ENCODE data around the gene GIMAP4. TPM values are rescaled to one million over a fixed set of nuclear protein-coding genes. Genes with fewer than 3 reads are reported as not detected.
"Not testable (repeated sequence)": the region's sequence is repeated elsewhere in the genome, so short reads cannot be mapped to it uniquely, and the experiment has no call there.

GIMAP4 gene
- total RNA-seq, 1 experiment from 2014 or later: not detected

- no peak for TF ChIP-seq CTCF (IDR thresholded peaks at IDR 0.05; ENCODE audit: unreplicated experiment)
- H3K36me3 Mint-ChIP-seq (ENCODE audit: insufficient read depth, unreplicated experiment): no peaks in the 10 kb centered on the region
- H3K27me3 Mint-ChIP-seq (ENCODE audit: insufficient read depth, unreplicated experiment): peaks cover 11% of the 10 kb centered on the region
- H3K4me3 Mint-ChIP-seq (ENCODE audit: unreplicated experiment): no peak overlapping the region
- CTCF ChIA-PET: no interaction called here
- no peaks in the 10 kb centered on the region for H3K4me1 Mint-ChIP-seq (ENCODE audit: insufficient read depth, unreplicated experiment)
- BruUV-seq (replicated peaks): no TSS peak
- peaks cover 19% of the 10 kb centered on the region for H3K9me3 Mint-ChIP-seq (ENCODE audit: unreplicated experiment)
- no peak for DNase-seq (ENCODE audit: unreplicated experiment)
- intact Hi-C loops (cut with micrococcal nuclease): no loop called here
- H3K27ac Mint-ChIP-seq (ENCODE audit: low read depth, unreplicated experiment): no peak overlapping the region
- POLR2A ChIA-PET: no interaction called here
Measured at GRCh38 chr7:150595361-150595760, 28.2 kb downstream of the GIMAP4 start.

- H3K36me3 Mint-ChIP-seq (ENCODE audit: insufficient read depth, unreplicated experiment); CTCF ChIA-PET; POLR2A ChIA-PET; H3K4me3 Mint-ChIP-seq (ENCODE audit: unreplicated experiment); BruUV-seq (replicated peaks); H3K27ac Mint-ChIP-seq (ENCODE audit: low read depth, unreplicated experiment); H3K4me1 Mint-ChIP-seq (ENCODE audit: insufficient read depth, unreplicated experiment); intact Hi-C loops (cut with micrococcal nuclease); DNase-seq (ENCODE audit: unreplicated experiment): not testable (repeated sequence)
- Mint-ChIP-seq H3K27me3 (ENCODE audit: insufficient read depth, unreplicated experiment) (peaks cover 28% of the 10 kb centered on the region), H3K9me3 (ENCODE audit: unreplicated experiment) (peaks cover 14% of the 10 kb centered on the region)
Measured at GRCh38 chr7:150603600-150603999, 36.4 kb downstream of the GIMAP4 start.

DNA sequence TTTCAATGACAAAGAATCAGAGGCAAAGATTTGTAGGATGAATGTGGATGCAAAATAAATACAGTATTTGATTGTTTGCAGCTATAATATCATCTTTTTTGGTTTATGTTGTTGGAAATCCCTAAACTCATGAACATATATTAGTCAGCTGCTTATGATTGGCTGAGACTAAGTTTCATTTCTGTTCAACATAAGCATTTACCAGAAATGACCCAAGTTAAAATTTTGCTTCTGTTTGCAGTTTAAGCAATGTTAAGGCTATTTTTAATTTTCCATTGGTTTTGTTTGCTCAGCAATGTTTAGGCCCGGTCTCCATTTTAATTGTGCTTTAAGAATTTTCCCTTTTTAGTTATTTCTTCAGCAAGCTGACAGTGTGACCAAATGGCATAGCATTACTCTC lies 43.0 kb downstream of the GIMAP4 start:
- Mint-ChIP-seq H3K4me1 (ENCODE audit: insufficient read depth, unreplicated experiment) (no peaks in the 10 kb centered on the region), H3K27me3 (ENCODE audit: insufficient read depth, unreplicated experiment) (peaks cover 29% of the 10 kb centered on the region), H3K27ac (ENCODE audit: low read depth, unreplicated experiment) (no peak overlapping the region), H3K9me3 (ENCODE audit: unreplicated experiment) (peaks cover 7% of the 10 kb centered on the region), H3K36me3 (ENCODE audit: insufficient read depth, unreplicated experiment) (peaks cover 6% of the 10 kb centered on the region), H3K4me3 (ENCODE audit: unreplicated experiment) (no peak overlapping the region)
- TF ChIP-seq CTCF (IDR thresholded peaks at IDR 0.05; ENCODE audit: unreplicated experiment): no peak
- intact Hi-C loops (cut with micrococcal nuclease): no loop called here
- DNase-seq (ENCODE audit: unreplicated experiment): no peak
- CTCF ChIA-PET: no interaction called here
- POLR2A ChIA-PET: no interaction called here
- BruUV-seq (replicated peaks): no TSS peak

DNA sequence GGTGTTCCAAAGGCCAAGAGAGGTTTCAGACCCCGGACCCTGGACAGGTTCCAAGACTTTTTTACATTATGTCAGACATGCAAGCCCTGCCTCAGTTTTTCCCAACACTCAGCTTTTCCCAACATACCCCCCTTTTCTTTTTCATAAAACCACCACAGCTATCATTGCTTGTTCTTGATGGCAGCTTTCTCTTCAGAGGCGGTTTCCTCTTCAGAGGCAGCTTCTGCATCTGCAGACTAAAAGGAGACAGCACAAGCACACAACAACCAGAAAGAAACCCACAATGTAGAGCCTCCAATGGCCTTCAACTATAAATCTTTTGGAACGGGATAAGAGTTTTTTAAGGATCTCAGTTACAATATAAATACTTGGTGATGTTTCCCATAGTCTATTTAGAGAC lies 45.7 kb downstream of the GIMAP4 start:
- Mint-ChIP-seq H3K9me3 (ENCODE audit: unreplicated experiment) (no peaks in the 10 kb centered on the region), H3K27me3 (ENCODE audit: insufficient read depth, unreplicated experiment) (peaks cover 12% of the 10 kb centered on the region)

More for the DNA sequence above, 45.7 kb downstream of the GIMAP4 start:
- CTCF ChIA-PET: no interaction called here
- BruUV-seq (replicated peaks): no TSS peak
- Mint-ChIP-seq H3K4me3 (ENCODE audit: unreplicated experiment) (no peak overlapping the region), H3K4me1 (ENCODE audit: insufficient read depth, unreplicated experiment) (no peaks in the 10 kb centered on the region), H3K36me3 (ENCODE audit: insufficient read depth, unreplicated experiment) (peaks cover under 1% of the 10 kb centered on the region), H3K27ac (ENCODE audit: low read depth, unreplicated experiment) (no peak overlapping the region)
- POLR2A ChIA-PET: no interaction called here
- TF ChIP-seq CTCF (IDR thresholded peaks at IDR 0.05; ENCODE audit: unreplicated experiment): no peak
- intact Hi-C loops (cut with micrococcal nuclease): no loop called here
- DNase-seq (ENCODE audit: unreplicated experiment): no peak

Data from MCF 10A (cell line).